ENCODE data around the gene FGF12.

The FGF12 gene

GRCh38 chr3:192563417-192563816, 163.9 kb downstream of the FGF12 start:
- DNase-seq (ENCODE audit: low read depth) = no peak
- TF ChIP-seq CTCF (conservative IDR thresholded peaks at IDR 0.05; ENCODE audit: low read depth, low read length) = no peak
- no peak overlapping the region for H3K4me3 ChIP-seq (ENCODE audit: low read length)

- DNase-seq (ENCODE audit: low read depth) = no peak
- TF ChIP-seq CTCF (conservative IDR thresholded peaks at IDR 0.05; ENCODE audit: low read depth, low read length) = no peak
- H3K4me3 ChIP-seq (ENCODE audit: low read length) = no peak overlapping the region
Measured at GRCh38 chr3:192553707-192554106, 173.6 kb downstream of the FGF12 start.

GRCh38 chr3:192550356-192550755, 177.0 kb downstream of the FGF12 start:
- TF ChIP-seq CTCF (conservative IDR thresholded peaks at IDR 0.05; ENCODE audit: low read depth, low read length) = no peak
- H3K4me3 ChIP-seq (ENCODE audit: low read length) = no peak overlapping the region
- DNase-seq (ENCODE audit: low read depth) = no peak

GRCh38 chr3:192545333-192545732, 182.0 kb downstream of the FGF12 start:
- no peak for TF ChIP-seq CTCF (conservative IDR thresholded peaks at IDR 0.05; ENCODE audit: low read depth, low read length)
- H3K4me3 ChIP-seq (ENCODE audit: low read length) = no peak overlapping the region
- DNase-seq (ENCODE audit: low read depth) = no peak

GRCh38 chr3:192543163-192543562, 184.2 kb downstream of the FGF12 start:
- TF ChIP-seq CTCF (conservative IDR thresholded peaks at IDR 0.05; ENCODE audit: low read depth, low read length) = no peak
- no peak for DNase-seq (ENCODE audit: low read depth)
- H3K4me3 ChIP-seq (ENCODE audit: low read length) = no peak overlapping the region

GRCh38 chr3:192516820-192517219, 210.5 kb downstream of the FGF12 start:
- no peak overlapping the region for H3K4me3 ChIP-seq (ENCODE audit: low read length)
- TF ChIP-seq CTCF (conservative IDR thresholded peaks at IDR 0.05; ENCODE audit: low read depth, low read length) = no peak
- DNase-seq (ENCODE audit: low read depth) = no peak

GRCh38 chr3:192515664-192516045, 211.7 kb downstream of the FGF12 start:
- H3K4me3 ChIP-seq (ENCODE audit: low read length) = peak overlapping the region; percentile 51
- DNase-seq (ENCODE audit: low read depth) = no peak
- no peak for TF ChIP-seq CTCF (conservative IDR thresholded peaks at IDR 0.05; ENCODE audit: low read depth, low read length)

Data from retinal pigment epithelial cell (primary cell).